ENCODE data around the gene CPED1. TPM values are rescaled to one million over a fixed set of nuclear protein-coding genes. Genes with fewer than 3 reads are reported as not detected.

Gene CPED1
- total RNA-seq, 2 donors from 2014 or later, result 5.3 to 7.3 TPM

DNA sequence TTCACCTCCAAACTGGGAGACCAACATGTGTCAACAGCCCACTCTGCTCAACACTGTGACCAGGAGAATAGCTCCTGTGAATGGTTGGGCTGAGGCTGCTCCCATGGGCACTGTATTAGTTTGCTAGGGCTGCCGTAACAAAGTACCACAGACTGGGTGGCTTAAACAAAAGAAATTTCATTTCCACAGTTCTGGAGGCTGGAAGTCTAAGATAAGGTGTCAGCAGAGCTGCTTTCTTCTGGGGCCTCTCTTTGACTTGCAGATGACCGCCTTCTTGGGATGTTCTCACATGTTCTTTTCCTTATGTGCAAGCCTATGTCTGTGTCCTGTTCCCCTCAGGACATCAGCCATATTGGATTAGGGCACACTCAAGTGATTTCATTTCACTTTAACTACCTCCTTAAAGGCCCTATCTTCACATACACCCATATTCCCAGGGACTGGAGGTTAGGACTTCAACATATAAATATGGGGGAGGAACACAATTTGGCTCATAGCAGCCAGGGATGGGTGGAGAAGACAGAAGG, 90.3 kb downstream of the CPED1 start:
- no peaks in the 10 kb centered on the region for H3K36me3 ChIP-seq (replicated peaks in 1 of 2; ENCODE audit: insufficient read depth in 1 of 2, low read depth in 2 of 2)
- ATAC-seq (no peak), DNase-seq (no peak)
- H3K27ac ChIP-seq, result no peak overlapping the region
- TF ChIP-seq CTCF (IDR thresholded peaks at IDR 0.05) (no peak), POLR2A (IDR thresholded peaks at IDR 0.05) (no peak)
- no peak overlapping the region for H3K4me3 ChIP-seq
- no peaks in the 10 kb centered on the region for H3K9me3 ChIP-seq
- no peaks in the 10 kb centered on the region for H3K27me3 ChIP-seq
- 93 to 97% methylated on average over 2 of the region's 2 CpGs for WGBS, 2 donors
- intact Hi-C loops (cut with DNase I), result loop anchor here (5.0 kb wide), 1 partner anchor 91 kb away; the partner anchor contains the start of gene CPED1
- no peaks in the 10 kb centered on the region for H3K4me1 ChIP-seq

DNA sequence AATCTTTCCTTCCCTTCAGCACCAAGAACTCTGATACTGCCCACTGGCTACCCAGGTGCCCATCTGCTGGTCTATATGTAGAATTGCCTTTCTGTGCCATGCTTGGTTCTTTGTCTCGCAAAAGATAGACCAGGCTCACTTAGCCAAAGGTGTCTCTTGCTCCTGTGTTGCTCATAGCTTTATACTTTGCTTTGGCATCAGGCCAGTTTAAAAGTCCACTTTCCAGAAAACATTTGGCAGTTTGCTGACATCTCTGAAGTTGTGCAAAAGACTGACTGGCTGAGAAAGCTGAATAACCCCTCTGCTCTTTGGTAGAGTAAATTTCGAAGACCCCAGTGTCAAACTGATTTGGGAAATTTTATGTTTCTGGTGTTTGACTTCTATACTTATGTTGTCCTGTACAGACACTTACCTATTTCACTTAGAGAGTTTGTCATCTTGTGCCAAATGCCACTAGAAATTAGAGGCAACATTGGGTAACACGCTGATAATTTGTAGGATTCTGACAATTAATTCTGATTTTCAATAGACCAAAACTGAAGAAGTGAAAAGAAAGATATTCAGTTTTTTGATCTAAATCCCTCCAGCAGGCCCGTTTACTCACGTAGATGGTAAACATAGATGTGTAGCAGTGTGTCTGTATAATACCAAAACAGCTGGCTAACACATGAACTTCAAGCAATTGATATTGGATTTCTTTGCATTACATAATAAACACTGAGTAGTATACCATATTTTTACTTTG, 91.1 kb downstream of the CPED1 start:
- H3K27ac ChIP-seq, result no peak overlapping the region
- no peaks in the 10 kb centered on the region for H3K4me1 ChIP-seq
- no peak overlapping the region for H3K4me3 ChIP-seq
- H3K9me3 ChIP-seq, result no peaks in the 10 kb centered on the region
- no peaks in the 10 kb centered on the region for H3K36me3 ChIP-seq (replicated peaks in 1 of 2; ENCODE audit: insufficient read depth in 1 of 2, low read depth in 2 of 2)
- intact Hi-C loops (cut with DNase I), result loop anchor here (5.0 kb wide), 1 partner anchor 92 kb away; the partner anchor contains the start of gene CPED1
- H3K27me3 ChIP-seq, result no peaks in the 10 kb centered on the region
- DNase-seq, result no peak
- TF ChIP-seq POLR2A (IDR thresholded peaks at IDR 0.05), result no peak
- peak in 1 of 7 experiments; percentile 7 for TF ChIP-seq CTCF (IDR thresholded peaks at IDR 0.05)
- WGBS, 2 donors, result 48 to 57% methylated on average over 5 of the region's 5 CpGs
- no peak for ATAC-seq

DNA sequence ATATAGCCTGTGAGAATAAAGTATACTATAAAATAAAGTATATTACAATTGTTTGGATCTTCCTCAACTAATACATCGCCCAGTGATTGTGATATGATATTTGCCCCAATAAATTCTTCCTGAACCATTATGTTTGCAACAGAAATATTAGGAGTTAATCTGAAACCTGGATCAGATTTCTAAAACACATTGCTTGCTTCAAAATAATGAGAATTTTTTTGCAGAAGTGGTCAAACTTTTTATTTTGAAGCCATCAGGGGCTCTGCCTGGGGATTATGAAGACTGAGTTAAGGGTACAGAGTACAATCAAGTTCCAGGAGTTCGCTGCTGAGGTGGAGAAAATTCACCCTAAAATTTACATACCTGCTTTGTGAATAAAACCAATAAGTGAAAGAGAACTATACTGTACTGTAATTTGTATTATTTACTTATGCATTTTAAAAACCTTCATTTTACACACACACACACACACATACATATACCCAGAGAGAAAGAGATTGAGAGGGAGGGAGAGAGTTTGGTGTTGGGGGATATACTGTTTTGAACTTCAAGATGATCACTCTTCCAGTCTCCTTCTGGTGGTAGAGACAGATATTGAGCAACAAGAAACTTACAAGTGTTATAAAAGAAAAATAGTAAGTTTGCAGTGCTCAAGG, 91.9 kb downstream of the CPED1 start:
- no peaks in the 10 kb centered on the region for H3K27me3 ChIP-seq
- TF ChIP-seq POLR2A (IDR thresholded peaks at IDR 0.05) (no peak), CTCF (IDR thresholded peaks at IDR 0.05) (no peak)

DNA sequence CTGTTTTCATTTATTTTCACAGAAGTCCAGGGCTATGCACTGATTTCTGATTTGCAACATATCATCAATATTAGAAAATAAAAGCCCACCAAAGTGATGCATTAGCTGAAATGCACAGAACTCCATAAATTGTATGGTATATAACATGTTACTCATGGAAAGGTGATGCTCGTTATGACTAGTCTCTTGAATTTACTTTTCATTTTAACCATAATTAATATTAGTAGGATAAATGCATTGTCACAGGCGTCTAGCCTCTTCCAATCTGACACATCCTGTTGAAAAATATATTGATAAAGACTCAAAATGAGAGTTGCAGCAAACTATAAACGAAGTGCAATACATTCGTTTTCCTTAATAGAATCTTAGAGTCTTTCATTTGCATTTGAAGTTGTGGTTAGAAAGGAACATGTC, 92.4 kb downstream of the CPED1 start:
- 39 to 56% methylated on average over 4 of the region's 4 CpGs for WGBS, 2 donors
- no peak for TF ChIP-seq POLR2A (IDR thresholded peaks at IDR 0.05)
- TF ChIP-seq CTCF (IDR thresholded peaks at IDR 0.05), result no peak
- Histone ChIP-seq H3K27me3 (no peaks in the 10 kb centered on the region), H3K4me3 (no peak overlapping the region), H3K36me3 (replicated peaks in 1 of 2; ENCODE audit: insufficient read depth in 1 of 2, low read depth in 2 of 2) (no peaks in the 10 kb centered on the region), H3K9me3 (no peaks in the 10 kb centered on the region), H3K27ac (no peak overlapping the region), H3K4me1 (no peaks in the 10 kb centered on the region)
- intact Hi-C loops (cut with DNase I), result no loop called here
- no peak for ATAC-seq
- no peak for DNase-seq

More for the DNA sequence above, 91.9 kb downstream of the CPED1 start:
- H3K27ac ChIP-seq, result no peak overlapping the region
- no peaks in the 10 kb centered on the region for H3K9me3 ChIP-seq
- intact Hi-C loops (cut with DNase I), result no loop called here
- DNase-seq (no peak), ATAC-seq (no peak)
- 79 to 81% methylated on average over 2 of the region's 2 CpGs for WGBS, 2 donors
- H3K4me1 ChIP-seq, result no peaks in the 10 kb centered on the region
- H3K36me3 ChIP-seq (replicated peaks in 1 of 2; ENCODE audit: insufficient read depth in 1 of 2, low read depth in 2 of 2), result no peaks in the 10 kb centered on the region
- H3K4me3 ChIP-seq, result no peak overlapping the region

Measured in body of pancreas (tissue), 4 donors.